Measurements from ENCODE around the gene NECTIN3.

NECTIN3 gene

GRCh38 chr3:111087924-111088469, 16.4 kb downstream of the NECTIN3 start:
- no peak for DNase-seq

- DNase-seq = no peak
These were observed 25.0 kb downstream of the NECTIN3 start for GRCh38 chr3:111096487-111097209.

- DNase-seq = no peak
These were observed 32.2 kb downstream of the NECTIN3 start for GRCh38 chr3:111103807-111104206.

- DNase-seq = no peak
These were observed 35.5 kb downstream of the NECTIN3 start for GRCh38 chr3:111106993-111107661.

GRCh38 chr3:111107662-111108035, 36.0 kb downstream of the NECTIN3 start:
- no peak for DNase-seq

GRCh38 chr3:111112913-111113312, 41.3 kb downstream of the NECTIN3 start:
- no peak for DNase-seq

- DNase-seq = no peak
These were observed 57.3 kb downstream of the NECTIN3 start for GRCh38 chr3:111128884-111129283.

GRCh38 chr3:111130827-111131226, 59.2 kb downstream of the NECTIN3 start:
- DNase-seq = no peak

GRCh38 chr3:111134302-111134701, 62.7 kb downstream of the NECTIN3 start:
- no peak for DNase-seq

- no peak for DNase-seq
These were observed 79.8 kb downstream of the NECTIN3 start for GRCh38 chr3:111151438-111151837.

- DNase-seq = no peak
These were observed 80.9 kb downstream of the NECTIN3 start for GRCh38 chr3:111152496-111152895.

- no peak for DNase-seq
These were observed 84.9 kb downstream of the NECTIN3 start for GRCh38 chr3:111156517-111156916.

GRCh38 chr3:111159391-111159790, 87.8 kb downstream of the NECTIN3 start:
- DNase-seq = no peak

- DNase-seq = no peak
These were observed 93.0 kb downstream of the NECTIN3 start for GRCh38 chr3:111164621-111165020.

GRCh38 chr3:111165411-111165810, 93.8 kb downstream of the NECTIN3 start:
- DNase-seq = no peak

- no peak for DNase-seq
These were observed 101.8 kb downstream of the NECTIN3 start for GRCh38 chr3:111173328-111173900.

GRCh38 chr3:111173906-111174305, 102.3 kb downstream of the NECTIN3 start:
- DNase-seq = no peak

- DNase-seq = no peak
These were observed 118.9 kb downstream of the NECTIN3 start for GRCh38 chr3:111190518-111190917.

- no peak for DNase-seq
These were observed 121.9 kb downstream of the NECTIN3 start for GRCh38 chr3:111193472-111193871.

- no peak for DNase-seq
These were observed 122.4 kb downstream of the NECTIN3 start for GRCh38 chr3:111194048-111194447.

GRCh38 chr3:111197485-111197884, 125.9 kb downstream of the NECTIN3 start:
- no peak for DNase-seq

- DNase-seq = no peak
These were observed 128.4 kb downstream of the NECTIN3 start for GRCh38 chr3:111200027-111200426.

- DNase-seq = no peak
These were observed 138.5 kb downstream of the NECTIN3 start for GRCh38 chr3:111210003-111210711.

Measured in KG1 (cell line).